HFFc6 (cell line): ENCODE results near the gene SLC9A7. TPM values are rescaled to one million over a fixed set of nuclear protein-coding genes. Genes with fewer than 3 reads are reported as not detected.
A peak's percentile ranks its signal among the peaks of the same experiment; 100 is the strongest.

Source experiments
- DNase-seq: peaks from one replicate; pipeline ENCODE4 v3.0.0-alpha.2; 2018
- H3K27ac Mint-ChIP-seq: 2 replicates; pipeline ENCODE4 v1.8.0; 2020; ENCODE audit warnings: mild to moderate bottlenecking, mixed read lengths
- H3K27me3 Mint-ChIP-seq: 2 replicates; pipeline ENCODE4 v1.8.0; 2021; ENCODE audit warnings: mild to moderate bottlenecking, moderate library complexity, mixed read lengths; ENCODE audit not compliant: insufficient read depth
- H3K36me3 Mint-ChIP-seq: 2 replicates; pipeline ENCODE4 v1.8.0; 2021; ENCODE audit warnings: low read depth, mixed read lengths
- H3K4me1 Mint-ChIP-seq: 2 replicates; pipeline ENCODE4 v1.8.0; 2020; ENCODE audit warnings: low read depth, mixed read lengths
- H3K4me3 Mint-ChIP-seq: 2 replicates; pipeline ENCODE4 v1.8.0; 2020; ENCODE audit warnings: mild to moderate bottlenecking, moderate library complexity, mixed read lengths
- H3K9me3 Mint-ChIP-seq: 2 replicates; pipeline ENCODE4 v1.8.0; 2020; ENCODE audit warnings: mild to moderate bottlenecking, mixed read lengths
- CTCF ChIP-seq: fragments of 200-600 bp; sonication (generic); IDR thresholded peaks from 2 replicates; pipeline ENCODE4 v1.5.0; 2021; ENCODE audit warnings: antibody characterized with exemption, mild to moderate bottlenecking
- total RNA-seq, 6 experiments: library from RNA; stranded (reverse); fragmentation: NEBNext Ultra II Directional; extraction: Animal tissue kit (Norgen Biotek cat#: 25700); gene quantifications; 2 replicates in 1 of 6; 3 replicates in 5 of 6; pipeline ENCODE4 v1.2.3, GENCODE V29; 2021

SLC9A7 gene
- total RNA-seq, 6 experiments from 2014 or later: 41.8 to 54.1 (median 45.7) TPM

- H3K36me3 Mint-ChIP-seq: peaks cover 4% of the 10 kb centered on the region
- peaks cover 32% of the 10 kb centered on the region for H3K4me1 Mint-ChIP-seq
- H3K27ac Mint-ChIP-seq: peak overlapping the region; percentile 76
- DNase-seq: peak; percentile 38
- H3K4me3 Mint-ChIP-seq: peak overlapping the region; percentile 60
- no peak for TF ChIP-seq CTCF
- H3K27me3 Mint-ChIP-seq: no peaks in the 10 kb centered on the region; the same call in 1 of the 2 replicates
- no peaks in the 10 kb centered on the region for H3K9me3 Mint-ChIP-seq
Observed at GRCh38 chrX:46722742-46723568, 36.0 kb downstream of the SLC9A7 start.

- no peak overlapping the region for H3K4me3 Mint-ChIP-seq
- H3K4me1 Mint-ChIP-seq: peaks cover 32% of the 10 kb centered on the region
- H3K36me3 Mint-ChIP-seq: no peaks in the 10 kb centered on the region
- H3K27ac Mint-ChIP-seq: no peak overlapping the region
- H3K9me3 Mint-ChIP-seq: no peaks in the 10 kb centered on the region
- TF ChIP-seq CTCF: no peak
- DNase-seq: no peak
- no peaks in the 10 kb centered on the region; the same call in 1 of the 2 replicates for H3K27me3 Mint-ChIP-seq
Observed at GRCh38 chrX:46716796-46717195, 42.1 kb downstream of the SLC9A7 start.

GRCh38 chrX:46715997-46716396 lies 42.9 kb downstream of the SLC9A7 start:
- H3K27me3 Mint-ChIP-seq: no peaks in the 10 kb centered on the region; the same call in 1 of the 2 replicates
- no peak for TF ChIP-seq CTCF
- H3K36me3 Mint-ChIP-seq: no peaks in the 10 kb centered on the region
- H3K9me3 Mint-ChIP-seq: no peaks in the 10 kb centered on the region
- no peak overlapping the region for H3K4me3 Mint-ChIP-seq
- DNase-seq: no peak
- peaks cover 40% of the 10 kb centered on the region for H3K4me1 Mint-ChIP-seq
- no peak overlapping the region for H3K27ac Mint-ChIP-seq

- no peak overlapping the region for H3K4me3 Mint-ChIP-seq
- H3K27ac Mint-ChIP-seq: no peak overlapping the region
- no peaks in the 10 kb centered on the region for H3K36me3 Mint-ChIP-seq
- peaks cover 42% of the 10 kb centered on the region for H3K4me1 Mint-ChIP-seq
- no peak for DNase-seq
- H3K9me3 Mint-ChIP-seq: no peaks in the 10 kb centered on the region
- H3K27me3 Mint-ChIP-seq: no peaks in the 10 kb centered on the region; the same call in 1 of the 2 replicates
- TF ChIP-seq CTCF: no peak
Observed at GRCh38 chrX:46715530-46715929, 43.4 kb downstream of the SLC9A7 start.

- no peaks in the 10 kb centered on the region for H3K9me3 Mint-ChIP-seq
- no peaks in the 10 kb centered on the region for H3K36me3 Mint-ChIP-seq
- peaks cover 46% of the 10 kb centered on the region for H3K4me1 Mint-ChIP-seq
- no peaks in the 10 kb centered on the region for H3K27me3 Mint-ChIP-seq
- no peak for TF ChIP-seq CTCF
- DNase-seq: peak; percentile 19
- peak overlapping the region; percentile 60 for H3K27ac Mint-ChIP-seq
- peak overlapping the region; percentile 26; the same call in 1 of the 2 replicates for H3K4me3 Mint-ChIP-seq
Observed at GRCh38 chrX:46713672-46714490, 45.0 kb downstream of the SLC9A7 start.
